ENCODE data around the gene CANT1. TPM values are rescaled to one million over a fixed set of nuclear protein-coding genes. Genes with fewer than 3 reads are reported as not detected.

The CANT1 gene
- polyA plus RNA-seq, 2 donors = 24.1 to 24.5 TPM

DNA sequence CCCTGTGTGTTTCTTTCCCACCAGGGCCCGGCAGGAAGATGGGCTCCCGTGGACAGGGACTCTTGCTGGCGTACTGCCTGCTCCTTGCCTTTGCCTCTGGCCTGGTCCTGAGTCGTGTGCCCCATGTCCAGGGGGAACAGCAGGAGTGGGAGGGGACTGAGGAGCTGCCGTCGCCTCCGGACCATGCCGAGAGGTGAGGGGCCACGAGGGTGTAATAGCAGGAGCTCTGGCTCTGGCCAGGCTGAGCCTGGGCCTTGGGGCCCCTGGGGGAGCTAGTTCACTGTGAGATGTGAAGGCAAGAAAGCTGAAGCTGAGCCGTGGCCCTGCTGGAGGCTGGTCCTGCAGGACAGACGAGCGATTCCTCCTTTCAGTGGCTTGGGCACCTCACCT lies 34.4 kb upstream of the CANT1 start:
- Histone ChIP-seq H3K36me3 (ENCODE audit: control insufficient read depth in 2 of 2, insufficient read depth in 2 of 2, low read length in 1 of 2) (no peaks in the 10 kb centered on the region), H3K4me1 (ENCODE audit: control insufficient read depth in 2 of 2, insufficient read depth in 2 of 2, low read length in 1 of 2) (no peaks in the 10 kb centered on the region), H3K9me3 (ENCODE audit: control insufficient read depth in 2 of 2, insufficient read depth in 1 of 2, low read depth in 1 of 2, low read length in 1 of 2) (no peaks in the 10 kb centered on the region), H3K4me3 (ENCODE audit: low read depth in 1 of 2, low read length in 2 of 2) (no peak overlapping the region), H3K27me3 (ENCODE audit: control insufficient read depth in 1 of 2, insufficient read depth in 2 of 2, low read length in 2 of 2) (no peaks in the 10 kb centered on the region), H3K27ac (ENCODE audit: low read depth in 2 of 2, low read length in 1 of 2) (no peak overlapping the region)
- 71 to 76% methylated on average over 12 of the region's 12 CpGs for WGBS, 2 donors

DNA sequence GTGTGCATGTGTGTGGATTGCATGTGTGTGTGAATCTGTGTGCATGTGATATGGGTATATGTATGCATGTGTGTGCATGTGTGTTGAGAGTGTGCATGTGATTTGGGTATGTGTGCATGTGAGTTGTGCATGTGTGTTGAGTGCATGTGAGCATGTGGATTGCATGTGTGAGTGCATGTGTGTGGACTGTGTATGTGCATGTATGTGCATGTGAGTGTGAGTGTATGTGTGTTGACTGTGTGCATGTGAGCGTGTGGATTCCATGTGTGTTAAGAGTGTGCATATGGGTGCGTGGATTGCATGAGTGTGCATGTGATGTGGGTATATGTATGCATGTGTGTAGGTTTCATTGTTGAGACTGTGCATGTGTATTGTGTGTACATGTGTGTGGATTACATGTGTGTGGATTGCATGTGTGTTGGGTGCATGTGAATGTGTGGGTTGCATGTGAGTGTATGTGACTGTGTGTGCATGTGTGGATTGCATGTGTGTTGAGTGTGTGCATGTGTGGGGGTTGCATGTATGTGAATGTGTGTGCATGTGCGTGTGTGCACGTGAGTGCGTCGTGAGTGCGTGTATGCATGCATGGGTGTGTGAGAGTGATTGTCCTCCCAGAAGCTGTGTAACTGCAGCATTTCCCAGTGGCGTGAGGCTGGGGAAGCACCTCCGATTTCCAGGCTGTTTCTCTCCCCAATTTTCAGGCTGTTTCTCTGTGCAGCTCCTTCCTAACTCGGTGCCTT lies 33.8 kb upstream of the CANT1 start:
- Histone ChIP-seq H3K4me3 (ENCODE audit: low read depth in 1 of 2, low read length in 2 of 2) (no peak overlapping the region), H3K27ac (ENCODE audit: low read depth in 2 of 2, low read length in 1 of 2) (no peak overlapping the region), H3K9me3 (ENCODE audit: control insufficient read depth in 2 of 2, insufficient read depth in 1 of 2, low read depth in 1 of 2, low read length in 1 of 2) (no peaks in the 10 kb centered on the region), H3K4me1 (ENCODE audit: control insufficient read depth in 2 of 2, insufficient read depth in 2 of 2, low read length in 1 of 2) (peaks cover 0 to 1% of the 10 kb centered on the region in 2 donors), H3K36me3 (ENCODE audit: control insufficient read depth in 2 of 2, insufficient read depth in 2 of 2, low read length in 1 of 2) (no peaks in the 10 kb centered on the region), H3K27me3 (ENCODE audit: control insufficient read depth in 1 of 2, insufficient read depth in 2 of 2, low read length in 2 of 2) (no peaks in the 10 kb centered on the region)
- WGBS, 2 donors = 85 to 90% methylated on average over 10 of the region's 10 CpGs

DNA sequence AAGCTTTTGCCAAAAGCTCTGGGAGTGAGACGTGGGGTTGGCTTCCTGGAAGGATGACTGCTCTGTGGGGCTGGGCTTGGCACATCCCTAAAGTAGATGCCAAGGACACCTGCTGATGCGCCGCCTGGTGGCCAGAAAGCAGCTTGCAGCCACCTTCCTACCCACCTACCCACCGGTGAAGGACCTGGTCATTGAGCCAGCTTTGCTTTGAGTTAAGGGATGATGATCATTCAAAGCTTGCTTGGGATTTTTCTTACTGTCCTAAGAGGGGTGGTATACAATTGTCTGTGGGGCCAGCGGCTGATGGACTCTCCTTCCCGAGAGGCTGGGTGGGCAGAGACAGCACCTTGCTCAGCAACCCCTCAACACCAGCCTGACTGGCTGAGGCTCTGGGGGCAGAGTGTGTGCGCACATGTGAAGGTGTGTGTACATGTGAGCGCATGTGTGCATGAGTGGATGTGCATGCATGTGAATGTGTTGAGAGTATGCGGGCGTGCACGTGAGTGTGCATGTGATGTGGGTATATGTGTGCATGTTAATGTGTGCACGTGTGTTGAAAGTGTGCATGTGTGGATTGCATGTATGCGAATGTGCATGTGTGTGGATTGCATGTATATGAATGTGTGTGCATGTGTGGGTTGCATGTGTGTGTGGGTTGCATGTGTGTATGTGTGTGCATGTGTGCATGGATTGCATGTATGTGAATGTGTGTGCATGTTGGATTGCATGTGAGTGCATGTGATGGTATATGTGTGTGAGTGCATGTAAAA lies 33.0 kb upstream of the CANT1 start:
- WGBS, 2 donors = 64% methylated on average over 13 of the region's 13 CpGs
- Histone ChIP-seq H3K4me3 (ENCODE audit: low read depth in 1 of 2, low read length in 2 of 2) (no peak overlapping the region), H3K27ac (ENCODE audit: low read depth in 2 of 2, low read length in 1 of 2) (no peak overlapping the region), H3K36me3 (ENCODE audit: control insufficient read depth in 2 of 2, insufficient read depth in 2 of 2, low read length in 1 of 2) (no peaks in the 10 kb centered on the region), H3K27me3 (ENCODE audit: control insufficient read depth in 1 of 2, insufficient read depth in 2 of 2, low read length in 2 of 2) (no peaks in the 10 kb centered on the region), H3K4me1 (ENCODE audit: control insufficient read depth in 2 of 2, insufficient read depth in 2 of 2, low read length in 1 of 2) (peaks cover 0 to 3% of the 10 kb centered on the region in 2 donors), H3K9me3 (ENCODE audit: control insufficient read depth in 2 of 2, insufficient read depth in 1 of 2, low read depth in 1 of 2, low read length in 1 of 2) (no peaks in the 10 kb centered on the region)

DNA sequence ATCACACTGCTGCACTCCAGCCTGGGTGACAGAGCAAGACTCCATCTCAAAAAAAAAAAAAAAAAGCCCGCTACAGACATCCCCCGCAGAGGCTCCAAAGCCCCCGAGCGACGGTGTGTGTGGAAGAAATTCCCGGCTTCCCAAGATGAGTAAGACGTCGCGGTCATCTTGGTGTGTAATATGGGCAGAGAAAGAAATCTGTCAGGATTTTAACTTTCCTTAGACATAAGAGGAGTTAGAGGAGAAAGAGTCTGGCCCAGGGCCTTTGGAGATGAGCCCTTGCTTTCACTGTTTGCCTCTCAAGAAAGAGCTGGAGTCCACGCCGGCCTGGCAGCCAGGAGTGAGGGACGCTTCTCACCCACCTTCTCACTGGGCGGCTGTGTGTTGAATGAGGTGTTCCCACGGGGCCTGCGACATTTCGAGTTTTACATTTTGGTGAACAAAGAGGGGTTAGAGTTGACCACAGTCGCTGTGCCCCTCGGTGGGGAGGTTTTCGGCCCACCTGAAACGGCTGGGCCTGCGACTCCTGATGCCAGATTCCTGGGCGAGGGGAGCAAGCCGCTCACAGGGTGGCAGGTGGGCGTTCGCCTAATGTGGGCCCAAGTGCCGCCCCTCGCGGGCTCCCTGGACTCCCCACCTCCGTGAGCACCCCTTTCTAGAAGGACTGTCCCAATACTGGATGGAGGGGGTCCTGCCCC lies 32.3 kb upstream of the CANT1 start:
- Histone ChIP-seq H3K27ac (ENCODE audit: low read depth in 2 of 2, low read length in 1 of 2) (no peak overlapping the region), H3K36me3 (ENCODE audit: control insufficient read depth in 2 of 2, insufficient read depth in 2 of 2, low read length in 1 of 2) (no peaks in the 10 kb centered on the region), H3K27me3 (ENCODE audit: control insufficient read depth in 1 of 2, insufficient read depth in 2 of 2, low read length in 2 of 2) (no peaks in the 10 kb centered on the region), H3K4me1 (ENCODE audit: control insufficient read depth in 2 of 2, insufficient read depth in 2 of 2, low read length in 1 of 2) (peaks cover 0 to 3% of the 10 kb centered on the region in 2 donors), H3K4me3 (ENCODE audit: low read depth in 1 of 2, low read length in 2 of 2) (no peak overlapping the region), H3K9me3 (ENCODE audit: control insufficient read depth in 2 of 2, insufficient read depth in 1 of 2, low read depth in 1 of 2, low read length in 1 of 2) (no peaks in the 10 kb centered on the region)
- 83% methylated on average over 29 of the region's 29 CpGs for WGBS, 2 donors

DNA sequence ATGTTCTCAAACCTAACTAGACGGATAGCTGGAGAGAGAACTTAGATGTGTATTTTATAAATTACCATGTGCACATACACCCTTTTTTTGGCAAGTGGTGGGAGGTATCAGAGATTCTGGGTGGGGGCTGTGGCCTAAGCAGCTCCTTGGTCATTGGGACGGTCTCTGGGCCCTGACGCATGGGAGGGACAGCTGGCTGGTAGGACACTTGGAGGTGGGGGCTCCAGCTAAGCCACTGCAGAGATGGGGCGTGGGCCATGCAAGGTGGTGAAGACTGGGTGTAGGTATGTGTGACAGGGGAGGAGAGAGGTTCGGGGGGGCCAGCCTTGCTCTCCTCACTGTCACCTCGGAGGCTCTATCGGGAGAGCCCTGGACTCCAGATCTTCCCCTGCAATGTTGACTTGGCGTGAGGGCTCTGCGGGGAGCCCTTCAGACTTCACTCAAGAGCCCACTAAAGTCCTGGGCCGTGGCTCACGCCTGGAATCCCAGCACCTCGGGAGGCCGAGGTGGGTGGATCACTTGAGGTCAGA lies 31.5 kb upstream of the CANT1 start:
- no peaks in the 10 kb centered on the region for H3K36me3 ChIP-seq (ENCODE audit: control insufficient read depth in 2 of 2, insufficient read depth in 2 of 2, low read length in 1 of 2)
- WGBS, 2 donors = 92 to 94% methylated on average over 13 of the region's 13 CpGs
- peaks cover 0 to 3% of the 10 kb centered on the region in 2 donors for H3K4me1 ChIP-seq (ENCODE audit: control insufficient read depth in 2 of 2, insufficient read depth in 2 of 2, low read length in 1 of 2)
- H3K27ac ChIP-seq (ENCODE audit: low read depth in 2 of 2, low read length in 1 of 2) = no peak overlapping the region
- no peaks in the 10 kb centered on the region for H3K27me3 ChIP-seq (ENCODE audit: control insufficient read depth in 1 of 2, insufficient read depth in 2 of 2, low read length in 2 of 2)
- no peak overlapping the region for H3K4me3 ChIP-seq (ENCODE audit: low read depth in 1 of 2, low read length in 2 of 2)
- H3K9me3 ChIP-seq (ENCODE audit: control insufficient read depth in 2 of 2, insufficient read depth in 1 of 2, low read depth in 1 of 2, low read length in 1 of 2) = no peaks in the 10 kb centered on the region

DNA sequence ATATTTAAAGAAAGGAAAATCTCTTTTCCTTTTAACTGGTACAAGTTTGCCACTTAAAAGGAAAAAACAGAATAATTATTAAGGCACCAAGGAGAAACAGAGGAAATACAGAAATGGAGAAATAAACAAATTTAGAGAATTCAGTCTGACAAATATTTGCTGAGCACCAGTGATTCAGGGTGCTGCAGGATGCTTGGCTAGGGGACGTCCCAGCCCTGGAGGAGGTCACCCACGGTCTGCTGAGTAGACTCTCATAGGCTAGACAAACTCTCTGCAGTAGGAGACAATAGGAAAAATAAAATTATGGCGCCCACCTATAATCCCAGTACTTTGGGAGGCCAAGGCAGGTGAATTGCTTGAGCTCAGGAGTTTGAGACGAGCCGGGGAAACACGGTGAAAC lies 30.3 kb upstream of the CANT1 start:
- H3K36me3 ChIP-seq (ENCODE audit: control insufficient read depth in 2 of 2, insufficient read depth in 2 of 2, low read length in 1 of 2) = no peaks in the 10 kb centered on the region
- 90 to 91% methylated on average over 6 of the region's 6 CpGs for WGBS, 2 donors

DNA sequence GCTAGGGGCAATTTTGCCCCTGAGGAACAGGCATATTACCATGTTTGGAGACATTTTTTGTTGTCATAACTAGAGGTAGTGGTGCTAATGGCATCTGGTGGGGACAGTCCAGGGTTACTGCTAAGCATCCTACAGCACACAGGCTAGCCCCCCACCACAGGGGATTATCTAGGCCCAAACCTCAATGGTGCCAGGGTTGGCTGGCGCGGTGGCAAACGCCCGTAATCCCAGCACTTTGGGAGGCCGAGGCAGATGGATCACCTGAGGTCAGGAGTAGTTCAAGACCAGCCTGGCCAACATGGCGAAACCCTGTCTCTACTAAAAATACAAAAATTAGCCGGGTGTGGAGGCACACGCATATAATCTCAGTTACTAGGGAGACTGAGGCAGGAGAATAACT lies 29.6 kb upstream of the CANT1 start:
- H3K4me3 ChIP-seq (ENCODE audit: low read depth in 1 of 2, low read length in 2 of 2) = no peak overlapping the region
- H3K4me1 ChIP-seq (ENCODE audit: control insufficient read depth in 2 of 2, insufficient read depth in 2 of 2, low read length in 1 of 2) = peaks cover 0 to 6% of the 10 kb centered on the region in 2 donors
- no peaks in the 10 kb centered on the region for H3K27me3 ChIP-seq (ENCODE audit: control insufficient read depth in 1 of 2, insufficient read depth in 2 of 2, low read length in 2 of 2)
- no peaks in the 10 kb centered on the region for H3K9me3 ChIP-seq (ENCODE audit: control insufficient read depth in 2 of 2, insufficient read depth in 1 of 2, low read depth in 1 of 2, low read length in 1 of 2)
- no peaks in the 10 kb centered on the region for H3K36me3 ChIP-seq (ENCODE audit: control insufficient read depth in 2 of 2, insufficient read depth in 2 of 2, low read length in 1 of 2)
- WGBS, 2 donors = 92 to 93% methylated on average over 8 of the region's 8 CpGs
- no peak overlapping the region for H3K27ac ChIP-seq (ENCODE audit: low read depth in 2 of 2, low read length in 1 of 2)

More for the DNA sequence above, 30.3 kb upstream of the CANT1 start:
- no peaks in the 10 kb centered on the region for H3K27me3 ChIP-seq (ENCODE audit: control insufficient read depth in 1 of 2, insufficient read depth in 2 of 2, low read length in 2 of 2)
- H3K4me1 ChIP-seq (ENCODE audit: control insufficient read depth in 2 of 2, insufficient read depth in 2 of 2, low read length in 1 of 2) = peaks cover 0 to 5% of the 10 kb centered on the region in 2 donors
- H3K4me3 ChIP-seq (ENCODE audit: low read depth in 1 of 2, low read length in 2 of 2) = no peak overlapping the region
- H3K9me3 ChIP-seq (ENCODE audit: control insufficient read depth in 2 of 2, insufficient read depth in 1 of 2, low read depth in 1 of 2, low read length in 1 of 2) = no peaks in the 10 kb centered on the region
- no peak overlapping the region for H3K27ac ChIP-seq (ENCODE audit: low read depth in 2 of 2, low read length in 1 of 2)

DNA sequence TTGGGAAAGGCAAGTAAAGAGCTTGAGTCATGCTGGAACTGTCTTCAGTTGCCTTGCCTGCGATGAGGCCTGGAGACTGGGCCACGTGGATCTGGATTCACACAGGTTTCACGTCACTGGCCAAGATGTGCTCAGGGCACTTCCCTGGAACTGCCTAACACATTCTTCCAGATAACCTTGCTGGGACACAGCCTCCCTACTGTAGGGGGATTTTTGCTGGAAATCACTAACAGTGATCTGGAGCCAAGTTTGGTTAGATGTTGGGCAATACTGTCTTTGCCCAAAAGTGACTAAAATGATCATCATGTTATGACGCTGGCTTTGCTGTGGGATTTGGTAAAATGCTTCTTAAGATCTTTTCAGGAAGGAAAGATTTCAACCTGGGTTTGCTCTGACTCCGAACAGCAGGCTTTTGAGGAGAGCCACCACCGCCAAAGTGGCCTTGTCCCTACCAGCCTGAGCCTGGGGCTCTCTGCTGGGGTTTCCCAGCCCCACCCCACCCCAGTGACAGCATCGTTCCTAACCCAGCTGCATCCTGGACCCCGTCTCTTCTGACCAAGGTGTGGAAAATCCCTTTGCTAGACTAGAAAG lies 29.1 kb upstream of the CANT1 start:
- WGBS, 2 donors = 40 to 61% methylated on average over 8 of the region's 8 CpGs
- peaks cover 0 to 8% of the 10 kb centered on the region in 2 donors for H3K4me1 ChIP-seq (ENCODE audit: control insufficient read depth in 2 of 2, insufficient read depth in 2 of 2, low read length in 1 of 2)
- no peak overlapping the region for H3K4me3 ChIP-seq (ENCODE audit: low read depth in 1 of 2, low read length in 2 of 2)
- H3K36me3 ChIP-seq (ENCODE audit: control insufficient read depth in 2 of 2, insufficient read depth in 2 of 2, low read length in 1 of 2) = no peaks in the 10 kb centered on the region
- peak overlapping the region in 1 of 2 donors; percentile 51 for H3K27ac ChIP-seq (ENCODE audit: low read depth in 2 of 2, low read length in 1 of 2)
- no peaks in the 10 kb centered on the region for H3K27me3 ChIP-seq (ENCODE audit: control insufficient read depth in 1 of 2, insufficient read depth in 2 of 2, low read length in 2 of 2)
- no peaks in the 10 kb centered on the region for H3K9me3 ChIP-seq (ENCODE audit: control insufficient read depth in 2 of 2, insufficient read depth in 1 of 2, low read depth in 1 of 2, low read length in 1 of 2)

DNA sequence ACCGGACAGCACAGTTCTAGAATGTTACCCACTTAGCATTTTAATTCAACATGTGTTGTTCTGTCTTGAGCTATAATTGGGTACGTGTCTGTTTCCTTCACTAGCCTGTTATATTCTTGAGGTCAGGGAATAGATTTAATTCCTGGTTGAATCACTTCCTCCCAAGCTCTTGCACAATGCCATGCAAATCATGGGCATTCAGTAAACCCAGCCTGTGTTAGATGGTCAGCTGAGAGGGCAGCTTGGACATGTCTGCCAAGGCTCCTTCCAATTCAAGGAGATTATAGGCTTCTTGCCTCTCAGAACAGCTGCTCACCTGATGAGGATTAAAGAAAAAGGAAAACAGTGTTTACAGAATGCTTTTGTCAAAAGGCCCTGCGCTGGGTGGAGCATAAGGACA lies 27.0 kb upstream of the CANT1 start:
- WGBS, 2 donors = 67 to 77% methylated on average over 3 of the region's 3 CpGs
- Histone ChIP-seq H3K4me3 (ENCODE audit: low read depth in 1 of 2, low read length in 2 of 2) (no peak overlapping the region), H3K27ac (ENCODE audit: low read depth in 2 of 2, low read length in 1 of 2) (no peak overlapping the region), H3K36me3 (ENCODE audit: control insufficient read depth in 2 of 2, insufficient read depth in 2 of 2, low read length in 1 of 2) (no peaks in the 10 kb centered on the region), H3K27me3 (ENCODE audit: control insufficient read depth in 1 of 2, insufficient read depth in 2 of 2, low read length in 2 of 2) (no peaks in the 10 kb centered on the region), H3K4me1 (ENCODE audit: control insufficient read depth in 2 of 2, insufficient read depth in 2 of 2, low read length in 1 of 2) (peaks cover 0 to 11% of the 10 kb centered on the region in 2 donors), H3K9me3 (ENCODE audit: control insufficient read depth in 2 of 2, insufficient read depth in 1 of 2, low read depth in 1 of 2, low read length in 1 of 2) (no peaks in the 10 kb centered on the region)
